ENCODE data around the gene ACTN1.

DNA sequence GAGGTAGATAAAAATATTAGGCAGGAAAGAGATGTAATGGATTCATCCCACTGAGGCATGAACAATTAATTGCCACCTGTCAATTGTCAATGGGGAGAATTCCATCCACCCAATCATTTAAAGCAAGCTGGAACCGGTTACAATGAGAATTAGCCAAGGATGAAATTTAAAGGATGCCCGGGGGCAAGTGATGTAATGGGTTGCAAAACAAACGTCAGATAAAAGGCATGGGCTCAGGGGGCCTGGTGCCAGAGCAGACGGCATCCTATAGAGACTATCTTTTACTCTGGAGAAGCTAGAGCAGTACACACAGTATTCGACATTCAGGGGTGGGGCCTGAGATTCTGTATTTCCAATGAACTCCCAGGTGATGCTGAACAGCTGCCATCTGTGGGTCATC, 105.7 kb downstream of the ACTN1 start:
- TF ChIP-seq CTCF (conservative IDR thresholded peaks at IDR 0.05; ENCODE audit: low read depth, low read length) (no peak), EZH2 (IDR thresholded peaks at IDR 0.05; ENCODE audit: borderline replicate concordance, low read depth, low read length, poor library complexity, severe bottlenecking) (no peak)
